ENCODE data around the gene CDCA7.
"Not testable (repeated sequence)": the region's sequence is repeated elsewhere in the genome, so short reads cannot be mapped to it uniquely, and the experiment has no call there.

CDCA7 gene

DNA sequence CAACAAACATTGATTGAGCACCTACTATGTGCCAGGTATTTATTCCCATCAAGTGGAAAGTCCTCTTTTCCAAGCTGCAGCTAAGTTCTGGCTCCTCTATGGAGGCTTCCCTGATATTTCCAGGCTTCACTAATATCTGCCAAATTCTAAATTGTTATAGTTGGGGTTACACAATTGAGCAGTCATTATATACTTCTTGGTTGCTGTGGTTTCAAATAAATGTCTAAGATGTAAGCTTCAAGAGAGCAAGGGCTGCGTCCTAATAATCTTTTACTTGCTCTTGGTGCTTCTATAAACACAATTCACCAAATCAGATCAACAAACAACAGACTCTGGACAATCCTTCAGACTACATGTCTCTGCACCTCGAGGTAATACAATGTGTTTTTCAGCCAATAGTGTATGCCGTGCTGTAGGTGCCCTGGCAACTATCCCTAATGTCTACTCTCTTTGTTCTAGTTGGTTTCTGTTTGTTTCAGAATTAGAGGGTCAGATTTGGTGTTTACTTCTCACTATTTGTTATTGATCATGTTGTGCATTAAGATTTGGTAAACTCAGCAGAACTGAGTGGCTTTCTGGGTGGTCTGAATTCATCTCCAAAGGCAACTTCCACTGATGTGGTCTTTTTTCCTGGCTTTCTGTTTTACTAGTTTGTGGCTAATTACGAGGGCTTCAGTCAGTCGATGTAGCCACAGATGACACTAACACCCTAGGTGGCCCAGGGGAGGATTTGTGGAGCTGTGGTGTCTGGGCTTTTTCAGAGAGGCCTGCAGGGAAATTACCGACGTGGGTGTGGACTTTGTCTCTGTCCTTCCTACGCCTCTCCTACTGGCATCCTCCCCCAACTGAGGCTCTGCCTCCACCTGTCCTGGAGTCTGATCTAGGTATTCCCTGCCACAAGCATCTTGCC lies 50.4 kb downstream of the CDCA7 start:
- no peak for DNase-seq

- DNase-seq: no peak
These were observed 52.5 kb downstream of the CDCA7 start for GRCh38 chr2:173407176-173407575.

DNA sequence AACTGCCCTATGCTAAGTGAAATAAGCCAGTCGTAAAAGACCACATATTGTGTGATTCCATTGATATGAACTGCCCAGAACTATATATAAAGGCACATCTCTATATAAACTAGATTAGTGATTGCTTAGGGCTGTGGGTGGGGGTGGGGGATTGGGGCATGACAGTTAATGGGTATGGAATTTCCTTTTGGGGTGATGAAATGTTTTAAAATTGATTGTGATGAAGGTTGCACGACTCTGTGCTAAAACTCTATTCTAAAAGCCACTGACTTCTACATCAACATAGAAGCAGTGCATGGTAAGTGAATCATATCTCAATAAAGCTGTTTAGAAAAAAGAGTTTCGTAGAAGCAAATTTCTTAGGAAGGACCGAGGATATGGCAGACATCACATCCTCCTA lies 53.0 kb downstream of the CDCA7 start:
- DNase-seq: no peak

GRCh38 chr2:173410579-173410978 lies 55.9 kb downstream of the CDCA7 start:
- no peak for DNase-seq

DNA sequence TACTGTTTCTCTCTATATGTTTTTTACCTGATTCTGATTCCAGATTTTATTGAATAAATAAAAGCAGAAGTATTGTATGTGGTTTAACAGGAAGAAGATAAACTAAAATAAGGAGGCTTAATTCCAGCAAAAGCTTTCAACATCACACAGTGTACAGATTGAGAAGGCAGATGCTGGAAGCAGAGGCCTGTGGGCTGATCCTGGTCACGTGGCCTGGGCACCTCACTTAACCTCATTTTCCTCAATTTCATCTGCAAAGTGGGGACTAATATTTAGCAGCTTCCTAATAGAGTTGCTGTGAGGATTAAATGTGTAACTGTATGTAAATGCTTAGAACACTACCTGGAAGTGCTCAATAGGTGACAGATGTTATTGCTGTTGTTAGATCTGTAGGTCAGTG lies 58.0 kb downstream of the CDCA7 start:
- no peak for DNase-seq

- DNase-seq: no peak
These were observed 60.2 kb downstream of the CDCA7 start for GRCh38 chr2:173414823-173415322.

- DNase-seq: no peak
These were observed 61.0 kb downstream of the CDCA7 start for GRCh38 chr2:173415431-173416381.

DNA sequence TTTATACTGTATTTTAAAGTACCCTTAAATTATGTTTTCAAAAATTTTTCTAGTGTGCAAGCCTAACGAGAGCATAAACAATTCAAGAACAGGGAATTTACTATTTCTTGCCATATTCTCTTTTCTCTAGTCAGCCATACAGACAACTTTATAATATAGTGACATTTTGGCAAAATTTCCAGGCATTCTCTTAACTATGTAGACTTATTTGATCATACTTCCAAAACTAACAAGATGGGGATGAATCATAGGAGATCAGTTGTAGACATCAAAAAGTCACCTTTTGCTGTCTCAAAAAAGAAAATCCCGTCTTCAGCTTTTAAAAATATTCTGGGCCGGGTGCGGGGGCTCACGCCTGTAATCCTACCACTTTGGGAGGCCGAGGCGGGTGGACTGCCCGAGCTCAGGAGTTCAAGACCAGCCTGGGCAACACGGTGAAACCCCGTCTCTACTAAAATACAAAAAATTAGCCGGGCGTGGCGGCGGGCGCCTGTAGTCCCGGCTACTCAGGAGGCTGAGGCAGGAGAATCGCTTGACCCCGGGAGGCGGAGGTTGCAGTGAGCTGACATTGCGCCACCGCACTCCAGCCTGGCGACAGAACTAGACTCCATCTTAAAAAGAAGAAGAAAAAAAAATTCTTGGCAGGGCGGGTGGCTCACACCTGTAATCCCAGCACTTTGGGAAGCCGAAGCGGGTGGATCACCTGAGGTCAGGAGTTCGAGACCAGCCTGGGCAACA lies 61.9 kb downstream of the CDCA7 start:
- not testable (repeated sequence) for DNase-seq

GRCh38 chr2:173417341-173417740 lies 62.7 kb downstream of the CDCA7 start:
- no peak for DNase-seq

GRCh38 chr2:173417802-173418201 lies 63.1 kb downstream of the CDCA7 start:
- no peak for DNase-seq

Data from stimulated activated CD4-positive, alpha-beta T cell treated with anti-CD3 and anti-CD28 coated beads, Interleukin-2, amount 100 ng/mL, for 48 hours (primary cell).